HEK293 (cell line): ENCODE results near the gene UROC1.

ENCODE experiments used
- KLF1 ChIP-seq: fragments of 450-650 bp; formaldehyde crosslinking; IDR thresholded peaks from 2 replicates; pipeline ENCODE4 v1.5.1; 2016; ENCODE audit warnings: missing biosample characterization, missing genetic modification characterization
- PRDM2 ChIP-seq: fragments of 450-650 bp; formaldehyde crosslinking; IDR thresholded peaks from 2 replicates; pipeline ENCODE4 v1.5.1; 2016; ENCODE audit warnings: missing biosample characterization, missing genetic modification characterization, borderline replicate concordance
- ZBTB1 ChIP-seq: fragments of 450-650 bp; formaldehyde crosslinking; IDR thresholded peaks from 2 replicates; pipeline ENCODE4 v1.5.1; 2016; ENCODE audit warnings: missing biosample characterization, missing genetic modification characterization
- ZBTB7A ChIP-seq: fragments of 450-650 bp; formaldehyde crosslinking; IDR thresholded peaks from 2 replicates; pipeline ENCODE4 v1.5.1; 2016; ENCODE audit warnings: low read depth, missing biosample characterization, missing genetic modification characterization
- ZFP3 ChIP-seq: fragments of 450-650 bp; formaldehyde crosslinking; IDR thresholded peaks from 2 replicates; pipeline ENCODE4 v1.5.1; 2016; ENCODE audit warnings: low read depth, missing biosample characterization, missing genetic modification characterization
- ZNF426 ChIP-seq: fragments of 450-650 bp; formaldehyde crosslinking; IDR thresholded peaks from 2 replicates; pipeline ENCODE4 v1.5.1; 2017; ENCODE audit warnings: missing biosample characterization, missing genetic modification characterization, mild to moderate bottlenecking, inconsistent platforms, moderate library complexity
- ZNF549 ChIP-seq: fragments of 450-650 bp; IDR thresholded peaks from 2 replicates; pipeline ENCODE4 v1.5.1; 2018; ENCODE audit warnings: missing biosample characterization, missing genetic modification characterization, mild to moderate bottlenecking, inconsistent platforms, moderate library complexity
- ZNF670 ChIP-seq: fragments of 450-650 bp; formaldehyde crosslinking; IDR thresholded peaks from 2 replicates; pipeline ENCODE4 v1.5.1; 2016; ENCODE audit warnings: missing biosample characterization, missing genetic modification characterization, low read depth
- TF ChIP-seq, protein P1 (sequence below): fragments of 450-650 bp; formaldehyde crosslinking; IDR thresholded peaks from 2 replicates; pipeline ENCODE4 v1.5.1; 2016; ENCODE audit warnings: missing biosample characterization, missing genetic modification characterization, low read depth
- TF ChIP-seq, protein P2 (sequence below): fragments of 450-650 bp; formaldehyde crosslinking; IDR thresholded peaks from 2 replicates; pipeline ENCODE4 v1.5.1; 2016; ENCODE audit warnings: missing biosample characterization, missing genetic modification characterization
- TF ChIP-seq, protein P3 (sequence below): fragments of 450-650 bp; formaldehyde crosslinking; IDR thresholded peaks from 2 replicates; pipeline ENCODE4 v1.5.1; 2016; ENCODE audit warnings: missing biosample characterization, missing genetic modification characterization

DNA sequence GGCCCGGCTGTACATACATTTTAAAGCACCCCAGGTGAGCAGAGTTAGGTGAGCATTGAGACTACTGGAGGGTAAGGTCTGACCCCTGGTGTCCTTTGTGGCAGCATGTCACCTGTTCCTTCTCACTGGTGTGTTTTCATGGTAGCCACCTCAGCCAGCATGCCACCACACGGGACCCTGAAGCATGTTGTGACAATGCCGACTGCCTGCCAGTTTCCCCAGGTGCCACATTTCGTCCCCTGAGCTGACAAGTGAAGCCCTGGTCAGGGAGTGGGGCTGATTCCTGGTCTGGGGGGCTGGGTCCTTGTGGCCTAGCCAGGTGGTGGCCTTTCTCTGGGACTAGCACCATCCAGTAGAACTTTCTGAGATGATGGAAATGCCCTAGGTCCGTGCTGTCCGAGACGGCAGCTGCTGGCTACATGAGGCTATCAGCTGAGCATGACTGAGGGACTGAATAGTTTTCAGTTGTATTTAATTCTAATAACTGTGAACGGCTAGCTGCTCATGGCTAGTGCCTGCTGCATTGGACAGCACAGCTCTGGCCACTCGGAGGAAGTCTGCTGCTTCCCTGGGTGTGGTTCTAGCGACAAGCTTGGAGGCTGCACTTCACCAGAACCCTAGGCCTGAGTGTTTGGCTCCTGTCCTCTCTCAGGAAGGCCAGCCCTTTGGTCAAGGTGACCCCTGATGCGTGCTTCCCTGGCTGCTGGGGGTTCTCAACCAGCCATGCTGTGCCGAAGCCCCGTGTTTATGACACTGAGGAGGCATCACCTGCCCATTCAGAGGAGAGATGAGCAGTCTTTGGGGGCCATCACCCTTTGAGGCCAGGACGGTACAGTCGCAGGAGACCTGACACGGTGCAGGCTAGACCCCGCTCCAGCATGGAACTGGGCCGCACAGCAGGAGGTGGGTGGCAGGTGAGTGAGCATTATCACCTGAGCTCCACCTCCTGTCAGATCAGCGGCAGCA lies 37.3 kb upstream of the UROC1 start:
- TF ChIP-seq, protein P1, sequence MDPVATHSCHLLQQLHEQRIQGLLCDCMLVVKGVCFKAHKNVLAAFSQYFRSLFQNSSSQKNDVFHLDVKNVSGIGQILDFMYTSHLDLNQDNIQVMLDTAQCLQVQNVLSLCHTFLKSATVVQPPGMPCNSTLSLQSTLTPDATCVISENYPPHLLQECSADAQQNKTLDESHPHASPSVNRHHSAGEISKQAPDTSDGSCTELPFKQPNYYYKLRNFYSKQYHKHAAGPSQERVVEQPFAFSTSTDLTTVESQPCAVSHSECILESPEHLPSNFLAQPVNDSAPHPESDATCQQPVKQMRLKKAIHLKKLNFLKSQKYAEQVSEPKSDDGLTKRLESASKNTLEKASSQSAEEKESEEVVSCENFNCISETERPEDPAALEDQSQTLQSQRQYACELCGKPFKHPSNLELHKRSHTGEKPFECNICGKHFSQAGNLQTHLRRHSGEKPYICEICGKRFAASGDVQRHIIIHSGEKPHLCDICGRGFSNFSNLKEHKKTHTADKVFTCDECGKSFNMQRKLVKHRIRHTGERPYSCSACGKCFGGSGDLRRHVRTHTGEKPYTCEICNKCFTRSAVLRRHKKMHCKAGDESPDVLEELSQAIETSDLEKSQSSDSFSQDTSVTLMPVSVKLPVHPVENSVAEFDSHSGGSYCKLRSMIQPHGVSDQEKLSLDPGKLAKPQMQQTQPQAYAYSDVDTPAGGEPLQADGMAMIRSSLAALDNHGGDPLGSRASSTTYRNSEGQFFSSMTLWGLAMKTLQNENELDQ (tag by site-specific recombination): no peak
- no peak for TF ChIP-seq ZNF426 (tag by site-specific recombination)
- TF ChIP-seq, protein P2, sequence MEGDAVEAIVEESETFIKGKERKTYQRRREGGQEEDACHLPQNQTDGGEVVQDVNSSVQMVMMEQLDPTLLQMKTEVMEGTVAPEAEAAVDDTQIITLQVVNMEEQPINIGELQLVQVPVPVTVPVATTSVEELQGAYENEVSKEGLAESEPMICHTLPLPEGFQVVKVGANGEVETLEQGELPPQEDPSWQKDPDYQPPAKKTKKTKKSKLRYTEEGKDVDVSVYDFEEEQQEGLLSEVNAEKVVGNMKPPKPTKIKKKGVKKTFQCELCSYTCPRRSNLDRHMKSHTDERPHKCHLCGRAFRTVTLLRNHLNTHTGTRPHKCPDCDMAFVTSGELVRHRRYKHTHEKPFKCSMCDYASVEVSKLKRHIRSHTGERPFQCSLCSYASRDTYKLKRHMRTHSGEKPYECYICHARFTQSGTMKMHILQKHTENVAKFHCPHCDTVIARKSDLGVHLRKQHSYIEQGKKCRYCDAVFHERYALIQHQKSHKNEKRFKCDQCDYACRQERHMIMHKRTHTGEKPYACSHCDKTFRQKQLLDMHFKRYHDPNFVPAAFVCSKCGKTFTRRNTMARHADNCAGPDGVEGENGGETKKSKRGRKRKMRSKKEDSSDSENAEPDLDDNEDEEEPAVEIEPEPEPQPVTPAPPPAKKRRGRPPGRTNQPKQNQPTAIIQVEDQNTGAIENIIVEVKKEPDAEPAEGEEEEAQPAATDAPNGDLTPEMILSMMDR: no peak
- no peak for TF ChIP-seq ZBTB7A (tag by site-specific recombination)
- no peak for TF ChIP-seq PRDM2 (tag by site-specific recombination)
- TF ChIP-seq ZBTB1: no peak
- TF ChIP-seq ZFP3 (tag by site-specific recombination): no peak
- no peak for TF ChIP-seq ZNF549 (tag by site-specific recombination)
- no peak for TF ChIP-seq KLF1
- no peak for TF ChIP-seq ZNF670 (tag by site-specific recombination)
- TF ChIP-seq, protein P3, sequence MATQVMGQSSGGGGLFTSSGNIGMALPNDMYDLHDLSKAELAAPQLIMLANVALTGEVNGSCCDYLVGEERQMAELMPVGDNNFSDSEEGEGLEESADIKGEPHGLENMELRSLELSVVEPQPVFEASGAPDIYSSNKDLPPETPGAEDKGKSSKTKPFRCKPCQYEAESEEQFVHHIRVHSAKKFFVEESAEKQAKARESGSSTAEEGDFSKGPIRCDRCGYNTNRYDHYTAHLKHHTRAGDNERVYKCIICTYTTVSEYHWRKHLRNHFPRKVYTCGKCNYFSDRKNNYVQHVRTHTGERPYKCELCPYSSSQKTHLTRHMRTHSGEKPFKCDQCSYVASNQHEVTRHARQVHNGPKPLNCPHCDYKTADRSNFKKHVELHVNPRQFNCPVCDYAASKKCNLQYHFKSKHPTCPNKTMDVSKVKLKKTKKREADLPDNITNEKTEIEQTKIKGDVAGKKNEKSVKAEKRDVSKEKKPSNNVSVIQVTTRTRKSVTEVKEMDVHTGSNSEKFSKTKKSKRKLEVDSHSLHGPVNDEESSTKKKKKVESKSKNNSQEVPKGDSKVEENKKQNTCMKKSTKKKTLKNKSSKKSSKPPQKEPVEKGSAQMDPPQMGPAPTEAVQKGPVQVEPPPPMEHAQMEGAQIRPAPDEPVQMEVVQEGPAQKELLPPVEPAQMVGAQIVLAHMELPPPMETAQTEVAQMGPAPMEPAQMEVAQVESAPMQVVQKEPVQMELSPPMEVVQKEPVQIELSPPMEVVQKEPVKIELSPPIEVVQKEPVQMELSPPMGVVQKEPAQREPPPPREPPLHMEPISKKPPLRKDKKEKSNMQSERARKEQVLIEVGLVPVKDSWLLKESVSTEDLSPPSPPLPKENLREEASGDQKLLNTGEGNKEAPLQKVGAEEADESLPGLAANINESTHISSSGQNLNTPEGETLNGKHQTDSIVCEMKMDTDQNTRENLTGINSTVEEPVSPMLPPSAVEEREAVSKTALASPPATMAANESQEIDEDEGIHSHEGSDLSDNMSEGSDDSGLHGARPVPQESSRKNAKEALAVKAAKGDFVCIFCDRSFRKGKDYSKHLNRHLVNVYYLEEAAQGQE (tag by site-specific recombination): no peak
